ENCODE results near the gene CLIP2.
"Not testable (repeated sequence)": the region's sequence is repeated elsewhere in the genome, so short reads cannot be mapped to it uniquely, and the experiment has no call there.

CLIP2 gene

GRCh38 chr7:74253331-74253730, 35.9 kb upstream of the CLIP2 start:
- peak overlapping the region; percentile 97 to 99 for H3K4me3 ChIP-seq (replicated peaks in 1 of 2; ENCODE audit: low read depth in 2 of 2, low read length in 2 of 2)
- DNase-seq (ENCODE audit: low read depth in 2 of 2): no peak
- TF ChIP-seq, protein P1, sequence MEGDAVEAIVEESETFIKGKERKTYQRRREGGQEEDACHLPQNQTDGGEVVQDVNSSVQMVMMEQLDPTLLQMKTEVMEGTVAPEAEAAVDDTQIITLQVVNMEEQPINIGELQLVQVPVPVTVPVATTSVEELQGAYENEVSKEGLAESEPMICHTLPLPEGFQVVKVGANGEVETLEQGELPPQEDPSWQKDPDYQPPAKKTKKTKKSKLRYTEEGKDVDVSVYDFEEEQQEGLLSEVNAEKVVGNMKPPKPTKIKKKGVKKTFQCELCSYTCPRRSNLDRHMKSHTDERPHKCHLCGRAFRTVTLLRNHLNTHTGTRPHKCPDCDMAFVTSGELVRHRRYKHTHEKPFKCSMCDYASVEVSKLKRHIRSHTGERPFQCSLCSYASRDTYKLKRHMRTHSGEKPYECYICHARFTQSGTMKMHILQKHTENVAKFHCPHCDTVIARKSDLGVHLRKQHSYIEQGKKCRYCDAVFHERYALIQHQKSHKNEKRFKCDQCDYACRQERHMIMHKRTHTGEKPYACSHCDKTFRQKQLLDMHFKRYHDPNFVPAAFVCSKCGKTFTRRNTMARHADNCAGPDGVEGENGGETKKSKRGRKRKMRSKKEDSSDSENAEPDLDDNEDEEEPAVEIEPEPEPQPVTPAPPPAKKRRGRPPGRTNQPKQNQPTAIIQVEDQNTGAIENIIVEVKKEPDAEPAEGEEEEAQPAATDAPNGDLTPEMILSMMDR (IDR thresholded peaks at IDR 0.05; ENCODE audit: low read depth, low read length): no peak

DNA sequence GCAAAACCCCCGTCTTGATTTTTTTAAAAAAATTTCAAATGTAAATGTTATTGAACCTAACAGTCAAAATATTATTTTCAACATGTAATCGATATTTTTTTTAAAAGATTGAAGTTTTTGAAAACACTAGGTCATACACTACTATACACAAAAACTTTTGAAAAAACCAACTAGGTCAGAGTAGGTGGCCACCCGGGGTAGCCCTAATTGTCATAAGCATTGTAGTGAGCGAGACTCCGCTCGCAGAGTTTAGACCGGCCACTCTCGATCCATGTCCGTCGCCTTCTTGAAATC, 35.4 kb upstream of the CLIP2 start:
- TF ChIP-seq, protein P1 (IDR thresholded peaks at IDR 0.05; ENCODE audit: low read depth, low read length): no peak
- peak overlapping the region; percentile 97 to 99 for H3K4me3 ChIP-seq (replicated peaks in 1 of 2; ENCODE audit: low read depth in 2 of 2, low read length in 2 of 2)
- DNase-seq (ENCODE audit: low read depth in 2 of 2): no peak

DNA sequence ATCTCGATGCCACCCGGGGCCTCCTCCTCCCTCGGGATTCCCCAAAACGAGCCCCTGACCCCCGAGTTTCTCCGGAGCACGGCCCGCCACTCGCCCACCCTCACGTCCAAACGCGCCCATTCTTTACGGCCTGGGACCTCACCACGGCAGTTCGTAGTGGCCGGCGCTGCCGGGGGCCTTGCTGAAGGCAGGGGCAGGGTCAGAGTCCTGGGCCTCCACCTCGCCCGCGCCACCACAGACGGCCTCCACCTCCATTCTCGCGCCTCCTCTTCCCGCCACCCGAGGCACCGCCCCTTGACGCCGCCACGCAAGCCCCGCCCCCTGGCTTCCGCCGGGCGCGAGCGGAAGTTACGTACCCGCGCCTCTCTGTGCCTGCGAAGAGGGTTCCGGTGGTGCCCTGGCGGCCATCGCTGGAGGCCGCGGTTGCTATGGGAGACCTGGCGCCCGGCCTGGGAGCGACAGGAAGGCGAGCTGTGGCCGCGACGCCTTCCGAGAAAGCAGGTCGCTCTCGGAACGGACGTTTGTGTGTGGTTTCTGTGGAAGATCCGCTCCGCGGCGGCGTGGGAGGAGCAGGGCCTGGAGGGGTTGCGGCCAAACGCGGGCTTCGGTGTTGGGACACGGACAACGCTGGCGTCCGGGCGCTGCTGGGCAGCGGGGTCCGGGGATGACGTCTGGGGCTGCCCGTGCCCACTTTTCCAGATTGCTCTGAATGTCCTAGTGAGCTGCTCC, 34.9 kb upstream of the CLIP2 start, which contains the start of gene RFC2:
TSS of gene RFC2 (minus strand) at position 271 of the 729 bp plus-strand sequence. CDS start at position 255, 16 bp downstream.
- peak; percentile 97 to 98 for DNase-seq (ENCODE audit: low read depth in 2 of 2)
- H3K4me3 ChIP-seq (replicated peaks in 1 of 2; ENCODE audit: low read depth in 2 of 2, low read length in 2 of 2): peak within 1 kb of the TSS; percentile 97 to 99
- TF ChIP-seq, protein P1 (IDR thresholded peaks at IDR 0.05; ENCODE audit: low read depth, low read length): peak; percentile 15

GRCh38 chr7:74254858-74255379, 34.3 kb upstream of the CLIP2 start:
- H3K4me3 ChIP-seq (replicated peaks in 1 of 2; ENCODE audit: low read depth in 2 of 2, low read length in 2 of 2): peak overlapping the region; percentile 97 to 99
- DNase-seq (ENCODE audit: low read depth in 2 of 2): no peak
- TF ChIP-seq, protein P1 (IDR thresholded peaks at IDR 0.05; ENCODE audit: low read depth, low read length): no peak

GRCh38 chr7:74255461-74255860, 33.7 kb upstream of the CLIP2 start:
- not testable (repeated sequence) for DNase-seq (ENCODE audit: low read depth in 2 of 2); H3K4me3 ChIP-seq (replicated peaks in 1 of 2; ENCODE audit: low read depth in 2 of 2, low read length in 2 of 2)

- TF ChIP-seq, protein P1 (IDR thresholded peaks at IDR 0.05; ENCODE audit: low read depth, low read length): no peak
- H3K4me3 ChIP-seq (replicated peaks in 1 of 2; ENCODE audit: low read depth in 2 of 2, low read length in 2 of 2): no peak overlapping the region
- DNase-seq (ENCODE audit: low read depth in 2 of 2): peak; percentile 95 to 97
Measured at GRCh38 chr7:74256491-74257408, 32.5 kb upstream of the CLIP2 start.

GRCh38 chr7:74258639-74259038, 30.6 kb upstream of the CLIP2 start:
- no peak overlapping the region for H3K4me3 ChIP-seq (replicated peaks in 1 of 2; ENCODE audit: low read depth in 2 of 2, low read length in 2 of 2)
- TF ChIP-seq, protein P1 (IDR thresholded peaks at IDR 0.05; ENCODE audit: low read depth, low read length): no peak
- no peak for DNase-seq (ENCODE audit: low read depth in 2 of 2)
